ENCODE results near the gene TPBGL.

DNA sequence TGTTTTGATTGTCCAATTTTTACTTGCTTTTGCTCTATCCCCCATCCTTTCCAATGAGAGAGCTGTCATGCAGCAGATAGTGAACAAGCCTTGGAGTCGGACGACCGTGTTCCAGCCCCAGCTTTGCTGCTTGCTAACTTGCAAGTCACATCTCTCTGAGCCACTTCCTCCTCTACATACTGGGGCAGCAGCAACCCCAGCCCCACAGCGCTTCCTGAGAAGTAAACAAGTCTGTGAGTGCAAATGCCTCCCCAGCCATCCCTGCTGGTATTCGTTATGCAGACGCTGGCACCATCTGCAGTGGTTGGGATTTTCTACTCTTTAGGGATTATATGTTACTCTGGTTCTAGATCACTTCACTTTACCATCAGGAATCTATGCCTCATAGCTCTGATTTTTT lies 35.0 kb downstream of the TPBGL start:
- no peak for TF ChIP-seq CTCF (IDR thresholded peaks at IDR 0.05)
- peak in 1 of 3 donors; percentile 57 for TF ChIP-seq POLR2AphosphoS5 (IDR thresholded peaks at IDR 0.05)
- no peak for TF ChIP-seq EP300 (IDR thresholded peaks at IDR 0.05; ENCODE audit: low read depth)
